ENCODE results near the gene THUMPD1.
"Not testable (repeated sequence)": the region's sequence is repeated elsewhere in the genome, so short reads cannot be mapped to it uniquely, and the experiment has no call there.

THUMPD1 gene

GRCh38 chr16:20734056-20734455, 7.6 kb downstream of the THUMPD1 start:
- no peak for TF ChIP-seq ZFX (IDR thresholded peaks at IDR 0.05; ENCODE audit: borderline replicate concordance)
- TF ChIP-seq, protein P1, sequence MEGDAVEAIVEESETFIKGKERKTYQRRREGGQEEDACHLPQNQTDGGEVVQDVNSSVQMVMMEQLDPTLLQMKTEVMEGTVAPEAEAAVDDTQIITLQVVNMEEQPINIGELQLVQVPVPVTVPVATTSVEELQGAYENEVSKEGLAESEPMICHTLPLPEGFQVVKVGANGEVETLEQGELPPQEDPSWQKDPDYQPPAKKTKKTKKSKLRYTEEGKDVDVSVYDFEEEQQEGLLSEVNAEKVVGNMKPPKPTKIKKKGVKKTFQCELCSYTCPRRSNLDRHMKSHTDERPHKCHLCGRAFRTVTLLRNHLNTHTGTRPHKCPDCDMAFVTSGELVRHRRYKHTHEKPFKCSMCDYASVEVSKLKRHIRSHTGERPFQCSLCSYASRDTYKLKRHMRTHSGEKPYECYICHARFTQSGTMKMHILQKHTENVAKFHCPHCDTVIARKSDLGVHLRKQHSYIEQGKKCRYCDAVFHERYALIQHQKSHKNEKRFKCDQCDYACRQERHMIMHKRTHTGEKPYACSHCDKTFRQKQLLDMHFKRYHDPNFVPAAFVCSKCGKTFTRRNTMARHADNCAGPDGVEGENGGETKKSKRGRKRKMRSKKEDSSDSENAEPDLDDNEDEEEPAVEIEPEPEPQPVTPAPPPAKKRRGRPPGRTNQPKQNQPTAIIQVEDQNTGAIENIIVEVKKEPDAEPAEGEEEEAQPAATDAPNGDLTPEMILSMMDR (IDR thresholded peaks at IDR 0.05), result no peak

DNA sequence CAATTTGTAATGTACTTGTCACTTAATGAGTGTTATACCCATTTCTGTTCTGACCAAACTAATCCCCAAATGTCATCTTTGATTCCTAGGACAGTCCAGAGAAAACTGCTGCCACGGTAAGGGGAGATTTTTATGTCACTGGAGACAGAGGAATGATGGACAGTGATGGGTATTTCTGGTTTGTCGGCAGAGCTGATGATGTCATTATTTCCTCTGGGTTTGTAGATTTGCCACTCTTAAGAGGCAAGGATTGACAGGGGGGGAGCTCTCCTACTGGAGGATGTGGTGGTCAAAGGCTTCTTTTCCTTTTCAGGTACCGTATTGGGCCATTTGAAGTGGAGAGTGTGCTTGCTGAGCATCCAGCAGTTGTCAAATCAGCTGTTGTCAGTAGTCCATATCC, 12.5 kb downstream of the THUMPD1 start:
- H3K27ac ChIP-seq, result no peak overlapping the region
- TF ChIP-seq ZFX (IDR thresholded peaks at IDR 0.05; ENCODE audit: borderline replicate concordance), result no peak
- TF ChIP-seq, protein P1 (IDR thresholded peaks at IDR 0.05), result no peak

More at GRCh38 chr16:20734056-20734455, 7.6 kb downstream of the THUMPD1 start:
- no peak overlapping the region for H3K27ac ChIP-seq

- TF ChIP-seq, protein P1 (IDR thresholded peaks at IDR 0.05), result no peak
- no peak for TF ChIP-seq ZFX (IDR thresholded peaks at IDR 0.05; ENCODE audit: borderline replicate concordance)
- H3K27ac ChIP-seq, result no peak overlapping the region
These were observed 14.4 kb downstream of the THUMPD1 start for GRCh38 chr16:20727181-20727580.

DNA sequence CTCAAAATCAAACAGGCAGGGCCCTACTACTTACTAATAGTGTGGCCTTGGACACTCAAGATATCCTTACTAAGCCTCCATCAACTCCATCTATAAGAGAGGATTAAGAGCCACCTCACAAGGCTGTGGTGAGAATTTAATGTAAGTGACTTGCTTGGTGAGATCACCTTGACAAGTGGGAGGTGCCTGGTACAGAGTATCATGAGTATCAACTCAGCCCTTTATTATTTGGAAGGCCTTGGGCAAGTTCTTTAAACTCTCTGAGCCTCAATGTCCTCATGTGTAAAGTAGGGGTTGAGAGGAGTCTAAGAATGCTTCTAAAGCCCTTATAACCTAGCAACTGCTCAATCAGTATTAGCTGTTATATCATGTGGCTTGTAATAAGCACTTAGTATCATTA, 15.0 kb downstream of the THUMPD1 start:
- no peak for TF ChIP-seq ZFX (IDR thresholded peaks at IDR 0.05; ENCODE audit: borderline replicate concordance)
- TF ChIP-seq, protein P1 (IDR thresholded peaks at IDR 0.05), result no peak
- H3K27ac ChIP-seq, result no peak overlapping the region

GRCh38 chr16:20720251-20720650, 21.4 kb downstream of the THUMPD1 start:
- TF ChIP-seq ZFX (IDR thresholded peaks at IDR 0.05; ENCODE audit: borderline replicate concordance), result no peak
- TF ChIP-seq, protein P1 (IDR thresholded peaks at IDR 0.05), result no peak
- no peak overlapping the region for H3K27ac ChIP-seq

DNA sequence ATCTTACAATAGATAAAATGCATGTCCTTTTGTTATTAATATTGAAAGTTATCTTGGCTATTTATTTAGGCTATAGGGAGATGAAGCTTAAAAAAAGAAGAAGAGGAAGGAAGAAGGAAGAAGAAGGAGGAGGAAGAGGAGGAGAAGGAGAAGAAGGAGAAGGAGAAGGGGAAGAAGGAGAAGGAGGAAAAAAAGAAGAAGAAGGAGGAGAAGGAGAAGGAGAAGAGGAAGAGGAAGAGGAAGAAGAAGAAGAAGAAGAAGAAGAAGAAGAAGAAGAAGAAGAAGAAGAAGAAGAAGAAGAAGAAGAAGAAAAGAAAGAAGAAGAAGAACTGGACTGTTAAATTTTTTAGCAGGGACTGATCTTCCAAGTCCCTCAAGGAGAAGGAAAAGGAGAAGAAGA, 23.9 kb downstream of the THUMPD1 start:
- H3K27ac ChIP-seq, result not testable (repeated sequence)

- no peak overlapping the region for H3K27ac ChIP-seq
- TF ChIP-seq, protein P1 (IDR thresholded peaks at IDR 0.05), result no peak
- no peak for TF ChIP-seq ZFX (IDR thresholded peaks at IDR 0.05; ENCODE audit: borderline replicate concordance)
These were observed 30.2 kb downstream of the THUMPD1 start for GRCh38 chr16:20711277-20711911.

DNA sequence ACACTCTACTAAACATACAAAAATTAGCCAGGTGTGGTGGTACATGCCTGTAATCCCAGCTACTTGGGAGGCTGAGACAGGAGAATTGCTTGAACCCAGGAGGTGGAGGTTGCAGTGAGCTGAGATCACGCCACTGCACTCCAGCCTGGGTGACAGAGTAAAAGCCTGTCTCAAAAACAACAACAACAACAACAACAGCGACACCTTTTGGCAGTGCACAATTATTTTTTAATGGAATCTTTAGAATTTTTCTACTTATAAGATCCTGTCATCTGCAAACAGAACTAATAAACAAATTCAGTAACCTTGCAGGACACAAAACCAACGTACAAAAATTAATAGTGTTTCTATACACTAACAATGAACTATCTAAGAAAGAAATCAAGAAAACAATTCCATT, 33.5 kb downstream of the THUMPD1 start:
- TF ChIP-seq, protein P1 (IDR thresholded peaks at IDR 0.05), result peak; percentile 66
- not testable (repeated sequence) for H3K27ac ChIP-seq
